Islet of Langerhans (tissue), 1 donor: ENCODE data around the gene VAV2.
"Not testable (repeated sequence)": the region's sequence is repeated elsewhere in the genome, so short reads cannot be mapped to it uniquely, and the experiment has no call there.

Source experiments
- FAIRE-seq: peaks from one replicate; lab custom pipeline; 2011; peaks lifted over from hg19 to GRCh38; lab: Jason Lieb, UNC

The VAV2 gene

DNA sequence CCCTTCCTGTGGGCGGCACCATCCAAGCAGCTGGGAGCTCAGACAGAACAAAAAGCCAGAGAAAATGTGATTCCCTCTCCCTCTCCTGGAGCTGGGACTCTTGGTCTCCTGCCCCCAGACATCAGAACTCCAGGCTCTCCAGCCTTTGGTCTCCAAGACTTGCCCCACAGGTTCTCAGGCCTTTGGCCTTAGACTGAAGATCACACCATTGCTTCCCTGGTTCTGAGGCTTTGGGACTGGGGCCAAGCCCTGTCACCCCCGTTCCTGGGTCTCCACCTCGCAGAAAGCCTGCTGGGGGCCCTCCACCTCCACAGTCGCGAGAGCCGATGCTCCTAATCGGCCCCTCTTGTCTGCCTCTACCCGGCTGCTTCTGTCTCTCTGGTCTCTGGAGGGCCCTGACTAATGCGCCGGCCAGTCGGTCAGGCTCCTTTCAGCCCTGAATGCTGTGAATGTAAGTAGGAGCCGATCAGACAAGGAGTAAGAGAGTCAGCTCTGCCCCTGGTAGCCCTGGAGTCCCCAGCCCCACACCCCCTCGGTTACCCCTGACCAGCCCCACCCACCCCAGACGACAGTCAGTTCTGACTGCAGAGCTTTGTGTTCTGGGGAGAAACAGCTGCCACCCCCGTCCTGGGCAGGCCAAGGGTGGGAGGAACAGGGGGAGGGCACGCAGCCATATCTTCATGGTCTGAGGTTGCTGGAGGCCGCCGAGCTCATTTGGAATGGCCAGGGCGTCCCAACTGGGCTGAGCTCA, 57.5 kb downstream of the VAV2 start:
- FAIRE-seq: no peak

DNA sequence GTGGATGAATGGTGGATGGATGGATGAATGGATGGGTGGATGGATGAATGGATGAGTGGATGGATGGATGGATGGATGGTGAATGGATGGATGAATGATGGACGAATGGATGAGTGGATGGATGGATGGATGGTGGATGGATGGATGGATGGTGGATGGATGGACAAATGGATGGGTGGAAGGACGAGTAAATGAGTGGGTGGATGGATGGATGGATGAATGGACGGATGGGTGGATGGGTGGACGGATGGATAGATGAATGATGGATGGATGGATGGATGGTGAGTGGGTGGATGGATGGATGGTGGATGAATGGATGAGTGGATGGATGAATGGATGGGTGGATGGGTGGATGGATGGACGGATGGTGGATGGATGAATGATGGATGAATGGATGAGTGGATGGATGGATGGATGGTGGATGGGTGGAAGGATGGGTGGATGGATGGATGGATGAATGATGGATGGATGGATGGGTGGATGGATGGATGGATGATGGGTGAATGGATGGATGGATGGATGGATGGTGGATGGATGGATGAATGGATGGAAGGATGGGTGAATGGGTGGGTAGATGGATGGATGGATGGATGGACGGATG, 58.6 kb downstream of the VAV2 start:
- no peak for FAIRE-seq

DNA sequence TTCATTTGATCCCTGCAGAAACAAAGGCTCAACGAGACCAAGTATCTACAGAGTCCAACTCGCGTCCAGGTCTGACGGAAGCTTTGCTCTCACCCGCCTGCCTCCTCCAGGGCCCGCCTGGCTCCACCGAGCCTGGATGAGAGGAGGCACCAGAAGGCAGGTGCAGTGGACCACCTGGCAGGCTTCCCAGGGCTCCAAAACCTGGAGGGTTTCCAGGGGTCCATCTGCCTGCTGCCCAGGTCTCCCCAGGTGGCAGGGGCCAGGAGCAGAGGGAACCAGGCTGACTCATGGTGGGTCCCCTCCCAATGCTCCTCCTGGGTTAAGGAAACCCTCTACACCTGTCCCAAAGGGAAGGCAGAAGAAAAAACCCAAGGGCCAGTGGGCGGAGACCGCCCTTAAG, 59.5 kb downstream of the VAV2 start:
- no peak for FAIRE-seq

DNA sequence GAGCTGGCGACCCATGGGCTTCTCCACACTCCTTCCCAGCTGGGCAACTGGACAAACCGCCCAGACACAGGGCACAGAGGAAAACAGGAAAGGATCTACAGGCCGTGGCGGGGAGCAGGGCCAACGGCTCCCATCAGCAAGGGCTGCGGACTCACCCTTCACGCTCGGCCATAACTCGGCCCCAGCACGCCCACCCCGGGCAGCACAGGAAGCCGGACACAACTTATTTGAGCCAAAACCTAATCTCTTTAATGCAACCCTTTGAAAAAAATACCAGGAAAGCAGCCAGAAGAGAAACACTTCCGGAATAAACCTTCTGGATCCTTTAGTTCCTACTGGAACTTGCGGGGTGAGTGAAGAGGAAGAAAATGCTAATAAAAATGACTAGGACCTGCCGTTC, 59.9 kb downstream of the VAV2 start:
- FAIRE-seq: no peak

DNA sequence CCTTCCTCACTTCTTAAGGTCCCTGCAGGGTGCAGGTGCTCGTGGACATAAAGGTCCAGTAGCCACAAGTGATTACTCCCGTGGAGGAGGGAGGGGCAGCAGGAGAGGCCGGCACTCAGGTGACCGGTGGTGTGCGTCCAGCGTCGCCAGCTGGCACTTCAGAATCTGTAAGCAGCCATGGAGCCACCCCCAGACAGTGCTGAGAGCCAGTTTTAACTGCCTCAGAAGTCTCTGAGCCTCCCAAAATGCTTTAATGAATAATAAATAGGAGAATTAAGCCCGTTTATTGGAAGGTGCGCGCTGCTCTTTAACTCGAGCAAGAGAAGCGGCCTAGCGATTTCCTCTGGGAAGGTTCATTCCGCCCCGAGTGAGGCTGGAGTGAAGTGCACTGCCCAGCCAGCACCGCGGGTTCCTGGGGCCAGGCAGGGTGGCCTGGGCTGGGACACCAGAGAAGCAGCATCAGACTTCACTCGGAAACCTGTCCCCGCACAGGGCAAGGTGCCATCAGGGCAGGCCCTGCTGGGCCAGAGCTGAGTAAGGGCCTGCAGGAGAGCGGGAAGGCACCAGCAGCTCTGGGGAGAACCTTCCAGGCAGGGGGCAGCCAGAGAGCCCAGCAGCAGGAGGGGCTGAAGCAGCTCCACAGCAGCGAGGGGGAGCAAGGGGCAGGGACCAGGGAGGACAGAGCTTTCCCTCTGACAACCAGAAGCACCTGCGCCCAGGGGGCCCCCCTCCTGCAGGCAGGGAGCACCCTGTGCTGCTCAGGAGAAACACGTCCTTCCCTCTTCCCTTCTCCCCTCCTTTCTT, 61.2 kb downstream of the VAV2 start:
- no peak for FAIRE-seq

DNA sequence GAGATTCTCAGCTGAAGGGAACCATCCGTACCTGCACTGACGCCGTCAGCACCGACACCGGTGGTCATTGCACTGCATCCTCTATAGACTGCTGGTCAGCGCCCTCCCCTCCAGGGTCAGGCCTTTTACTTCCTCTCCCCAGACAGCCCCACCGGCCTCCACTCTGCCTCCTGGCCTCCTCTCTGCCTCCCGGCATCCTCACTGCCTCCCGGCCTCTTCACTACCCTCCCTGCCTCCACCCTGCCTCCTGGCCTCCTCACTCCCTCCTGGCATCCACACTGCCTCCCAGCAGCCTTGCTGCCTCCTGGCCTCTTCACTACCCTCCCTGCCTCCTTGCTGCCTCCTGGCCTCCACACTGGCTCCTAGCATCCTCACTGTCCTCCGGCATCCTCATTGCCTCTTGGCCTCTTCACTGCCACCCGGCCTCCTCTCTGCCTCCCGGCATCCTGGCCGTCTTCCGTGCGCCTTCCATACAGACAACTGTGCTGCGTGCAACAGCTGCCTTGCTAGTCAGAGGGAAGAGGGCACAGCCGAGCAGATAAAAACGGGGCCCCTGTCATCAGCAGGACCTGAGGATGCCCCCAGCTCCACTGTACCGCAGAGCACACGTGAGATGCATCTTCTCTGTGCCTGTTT, 62.0 kb downstream of the VAV2 start:
- FAIRE-seq: no peak

DNA sequence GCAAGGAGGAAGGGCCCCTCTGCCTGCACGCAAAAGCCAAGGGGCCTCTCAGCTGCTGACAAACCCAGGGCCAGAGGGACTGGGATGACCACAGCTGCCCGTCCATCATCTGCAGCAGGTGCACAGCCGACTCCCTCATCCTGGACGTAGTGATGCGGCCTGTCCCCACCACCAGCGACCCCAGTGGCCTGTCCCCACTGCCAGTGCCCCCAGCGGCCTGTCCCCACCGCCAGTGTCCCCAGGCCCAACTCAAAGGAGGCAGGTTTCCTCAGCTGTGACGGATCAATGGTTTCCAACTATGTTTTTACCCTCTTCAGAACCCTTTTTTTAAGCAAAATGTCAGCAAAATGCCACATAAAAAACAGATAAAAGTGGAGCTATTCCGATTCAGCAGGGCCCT, 62.5 kb downstream of the VAV2 start:
- FAIRE-seq: no peak

DNA sequence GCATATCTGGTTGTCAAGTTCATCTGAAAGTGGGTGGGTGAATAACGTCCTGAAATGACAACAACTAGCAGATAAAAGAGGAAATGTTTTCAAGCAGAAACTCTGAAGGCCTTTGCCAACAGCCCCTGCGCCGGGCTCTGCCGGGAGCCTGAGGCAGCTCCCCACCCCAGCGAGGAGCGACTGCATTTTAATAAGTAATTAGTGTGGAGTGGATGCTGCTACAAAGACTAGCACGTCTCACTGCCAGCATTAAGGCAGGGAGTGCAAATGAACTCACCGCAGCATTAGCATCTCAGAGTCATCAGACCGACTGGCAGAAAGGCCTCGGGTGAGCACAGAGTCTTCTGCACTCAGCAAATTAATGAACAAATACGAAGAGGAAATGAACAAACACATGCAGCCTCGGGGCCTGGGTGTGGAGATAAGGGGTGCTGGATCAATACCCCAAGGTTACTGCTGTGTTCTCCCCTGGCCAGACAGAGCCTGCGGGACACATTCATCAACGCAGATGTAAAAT, 63.8 kb downstream of the VAV2 start:
- peak; percentile 91 for FAIRE-seq

DNA sequence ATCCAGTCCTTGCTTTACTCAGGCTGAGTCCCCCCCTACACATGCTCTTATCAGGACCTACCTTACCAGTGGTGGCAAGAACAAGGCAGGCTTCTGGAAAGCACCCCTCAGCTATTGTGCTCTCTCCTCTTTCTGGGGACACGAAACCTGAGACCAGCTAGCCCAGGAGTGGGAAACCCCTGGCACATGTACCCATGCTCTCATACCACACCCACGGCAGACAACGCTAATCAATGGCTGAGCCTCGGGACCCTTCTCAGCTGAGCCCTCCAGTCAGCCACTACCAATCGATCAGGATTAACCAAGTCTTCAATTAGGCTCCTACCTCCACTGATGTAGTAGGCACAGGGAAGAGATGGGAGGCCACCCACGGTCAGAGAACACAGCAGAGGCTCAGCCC, 65.1 kb downstream of the VAV2 start:
- FAIRE-seq: no peak

DNA sequence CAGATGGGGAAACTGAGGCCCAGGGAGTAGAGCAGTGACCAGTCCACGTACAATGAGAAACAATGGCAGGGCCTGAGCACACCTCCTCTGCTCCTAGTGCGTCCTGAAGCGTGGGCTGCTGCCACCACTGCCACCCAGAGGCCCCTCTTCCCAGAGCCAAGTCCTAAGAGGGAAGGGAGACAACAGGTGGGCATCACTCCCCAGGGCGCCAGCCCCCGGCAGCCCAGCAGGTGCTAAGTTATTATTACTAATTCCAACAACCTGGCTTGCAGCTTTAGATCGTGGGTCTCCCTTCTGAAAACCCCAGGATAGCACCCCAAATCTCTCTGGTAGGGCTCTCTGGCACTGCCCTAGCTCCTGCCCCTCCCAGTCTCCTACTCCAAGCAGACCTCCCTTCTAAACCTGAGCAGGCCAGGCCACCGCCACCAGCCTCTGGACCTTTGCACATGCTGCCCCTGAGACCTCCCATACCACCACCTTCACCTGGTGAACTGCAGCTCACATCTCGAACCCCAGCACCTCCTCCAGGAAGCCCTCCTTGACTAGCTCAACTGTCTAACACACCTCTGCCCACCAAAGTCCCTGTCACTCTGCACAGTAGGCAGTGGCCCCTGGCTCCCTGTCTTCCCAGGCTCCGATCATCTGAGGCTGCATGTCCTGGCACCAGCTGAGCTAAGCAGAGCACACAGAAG, 65.8 kb downstream of the VAV2 start:
- FAIRE-seq: no peak

DNA sequence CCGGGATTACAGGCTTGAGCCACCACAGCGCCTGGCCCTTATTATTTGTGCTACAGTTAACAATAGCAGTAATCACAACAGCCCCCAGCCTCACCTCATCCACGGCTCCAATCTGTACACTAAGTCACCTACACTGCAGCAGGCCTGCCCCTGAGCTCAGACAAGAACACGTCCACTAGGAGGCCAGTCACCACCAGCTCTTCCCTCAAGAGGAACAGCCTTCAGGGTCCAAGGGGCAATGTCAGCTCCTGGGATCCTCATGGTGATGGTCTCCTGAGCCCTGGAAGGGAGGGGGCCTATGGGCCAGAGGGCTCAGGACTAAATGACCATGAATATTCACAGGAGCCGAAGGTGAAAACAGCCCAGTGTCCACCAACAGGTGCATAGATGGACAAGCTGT, 67.7 kb downstream of the VAV2 start:
- no peak for FAIRE-seq

DNA sequence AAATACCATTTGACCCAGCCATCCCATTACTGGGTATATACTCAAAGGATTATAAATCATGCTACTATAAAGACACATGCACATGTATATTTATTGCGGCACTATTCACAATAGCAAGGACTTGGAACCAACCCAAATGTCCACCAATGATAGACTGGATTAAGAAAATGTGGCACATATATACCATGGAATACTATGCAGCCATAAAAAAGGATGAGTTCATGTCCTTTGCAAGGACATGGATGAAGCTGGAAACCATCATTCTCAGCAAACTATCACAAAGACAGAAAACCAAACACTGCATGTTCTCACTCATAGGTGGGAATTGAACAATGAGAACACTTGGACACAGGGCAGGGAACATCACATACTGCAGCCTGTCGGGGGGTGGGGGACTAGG, 68.5 kb downstream of the VAV2 start:
- not testable (repeated sequence) for FAIRE-seq

DNA sequence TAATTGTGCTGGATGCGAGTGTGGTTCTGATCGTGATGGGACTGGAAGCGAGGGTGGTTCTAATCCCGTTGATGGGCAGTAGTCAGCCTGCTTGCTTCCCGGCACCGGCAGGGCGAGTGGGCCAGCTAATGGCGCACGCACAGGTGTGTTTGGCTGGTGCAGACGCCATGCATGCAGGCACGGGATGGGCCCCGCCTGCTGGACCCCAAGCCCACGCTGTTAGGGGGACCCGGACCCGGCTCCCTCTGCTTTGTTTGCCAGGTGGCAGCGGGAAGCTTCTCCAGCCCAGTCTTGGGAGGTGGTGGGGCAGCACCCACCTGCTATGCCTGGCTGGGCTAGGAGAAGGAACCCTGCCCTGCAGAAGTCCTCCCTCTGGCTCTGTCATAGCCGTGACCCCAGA, 70.3 kb downstream of the VAV2 start:
- FAIRE-seq: no peak

DNA sequence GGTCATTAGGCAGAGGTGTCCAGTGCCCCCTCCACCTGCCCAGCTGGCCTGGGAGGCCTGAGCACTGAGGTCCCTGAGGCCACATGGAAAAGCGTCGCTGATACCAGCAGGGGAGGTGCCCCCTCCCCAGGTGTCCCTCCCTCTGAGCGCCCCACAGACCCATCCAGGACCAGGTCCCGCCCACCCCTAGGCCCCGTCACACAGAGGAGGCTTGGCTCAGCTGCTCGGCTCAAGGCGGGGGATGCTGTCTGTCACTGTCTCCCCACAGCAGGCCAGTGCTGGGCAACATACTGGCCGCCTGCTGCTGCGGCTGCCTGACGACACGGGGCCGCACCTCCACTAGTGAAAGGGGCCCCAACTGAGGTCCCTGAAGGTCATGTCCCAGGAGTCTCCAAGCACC, 71.7 kb downstream of the VAV2 start:
- no peak for FAIRE-seq

DNA sequence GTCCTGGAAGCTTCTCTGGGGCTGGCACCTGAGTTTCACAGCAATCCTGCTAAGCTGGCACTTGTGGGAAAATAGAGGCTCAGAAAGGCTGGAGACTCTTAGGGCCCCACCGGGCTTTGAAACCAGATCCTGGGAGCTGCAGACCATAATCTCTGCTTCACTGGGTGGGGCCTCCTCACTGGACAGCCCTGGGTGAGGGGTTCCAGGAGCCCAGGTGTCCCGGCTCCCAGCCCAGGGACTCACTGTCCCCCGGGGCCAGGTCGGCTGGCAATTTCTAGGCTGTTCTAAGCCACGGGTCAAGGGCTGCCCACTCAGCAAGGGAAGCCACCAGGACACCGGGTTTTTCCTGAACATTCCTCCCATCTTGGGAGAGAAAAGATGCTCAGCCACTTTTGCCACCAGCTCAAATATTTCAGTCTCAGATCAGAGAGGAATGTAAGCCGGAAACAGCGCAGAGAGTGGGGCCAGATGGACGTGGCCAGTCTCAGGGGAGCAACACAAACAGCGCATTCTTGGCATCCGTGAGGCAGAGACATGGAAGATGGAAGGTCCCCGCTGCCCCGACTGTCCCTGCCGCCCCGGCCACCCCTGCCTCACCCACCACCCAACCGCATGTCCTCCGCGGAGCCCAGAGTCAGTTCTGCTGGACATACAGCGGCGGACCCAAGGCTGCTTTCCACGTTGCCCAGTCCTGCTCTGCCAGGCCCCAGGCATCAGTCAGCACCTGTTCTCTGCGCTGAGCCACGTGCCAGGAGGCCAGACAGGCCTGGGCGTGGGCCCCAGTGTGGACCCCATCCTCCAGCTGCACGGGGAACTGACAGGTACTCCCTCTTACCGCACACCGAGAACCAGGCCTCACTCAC, 72.6 kb downstream of the VAV2 start:
- FAIRE-seq: no peak

DNA sequence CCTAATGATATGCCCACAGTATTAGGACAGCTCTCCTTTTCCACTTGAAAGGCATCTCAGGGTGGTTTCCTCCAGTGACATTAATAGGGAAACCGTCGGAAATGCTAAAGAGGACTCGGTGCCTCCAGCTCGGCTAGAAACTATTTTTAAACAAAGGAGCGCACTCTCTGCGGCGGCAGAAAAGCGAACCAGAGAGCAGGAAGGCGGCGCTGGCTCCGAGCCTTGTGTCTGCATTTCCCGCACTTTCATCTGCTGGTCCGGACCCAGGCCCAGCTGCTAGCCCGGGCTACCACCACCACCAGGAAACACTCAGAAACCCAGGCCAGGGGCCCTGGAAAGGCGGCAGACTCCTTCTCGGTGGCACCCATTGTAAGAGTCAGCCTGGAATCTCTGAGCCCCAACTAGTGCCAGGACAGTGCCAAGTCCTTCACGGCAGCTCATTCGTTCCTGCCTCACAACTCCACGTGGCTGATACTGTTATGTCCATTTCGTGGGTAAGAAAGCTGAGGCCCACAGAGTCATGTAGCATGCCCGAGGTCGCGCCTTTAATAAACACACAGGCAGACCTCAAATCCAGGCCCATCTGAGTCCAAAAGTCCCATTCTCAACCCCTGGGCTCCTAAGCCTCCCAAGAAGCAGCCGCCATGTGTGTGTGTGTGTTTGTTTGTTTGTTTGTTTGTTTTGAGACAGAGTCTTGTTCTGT, 73.9 kb downstream of the VAV2 start:
- no peak for FAIRE-seq

DNA sequence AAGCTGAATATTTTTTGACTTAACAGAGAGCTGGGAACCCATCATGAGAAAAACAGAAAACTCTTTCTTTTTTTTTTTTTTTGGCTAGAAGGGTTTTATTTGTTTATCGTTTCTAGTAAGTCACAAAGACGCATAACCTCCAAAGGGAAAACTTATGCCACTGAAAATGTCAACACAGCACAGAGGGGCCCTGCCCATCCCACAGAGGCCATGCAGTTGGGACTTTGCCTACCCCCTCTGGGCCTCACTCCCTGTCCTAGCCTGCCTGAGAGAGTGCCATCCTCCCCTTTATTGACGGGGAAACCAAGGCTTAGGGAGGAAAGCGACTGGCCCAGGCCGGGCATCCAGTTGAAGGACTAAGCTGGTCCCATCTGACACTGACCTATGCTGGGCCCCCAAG, 74.7 kb downstream of the VAV2 start:
- no peak for FAIRE-seq

DNA sequence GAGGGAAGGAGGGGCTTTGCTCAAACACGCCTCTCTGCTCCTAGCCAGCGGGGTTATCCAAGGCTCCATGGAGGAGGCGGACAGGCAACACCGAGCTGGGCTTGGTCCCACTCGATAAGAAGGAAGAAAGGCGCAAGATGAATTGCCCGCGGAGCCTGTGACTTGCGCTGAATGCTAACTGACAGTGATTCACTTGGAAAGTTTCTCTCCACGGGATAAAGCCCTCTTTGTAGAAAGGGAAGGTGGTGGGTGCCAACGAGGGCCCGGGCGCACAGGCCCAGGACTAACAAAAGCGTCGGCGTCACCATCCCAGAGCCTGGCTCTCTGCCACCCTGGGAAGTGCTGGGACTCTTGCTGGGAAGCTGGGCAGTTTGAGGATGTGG, 76.0 kb downstream of the VAV2 start:
- no peak for FAIRE-seq

DNA sequence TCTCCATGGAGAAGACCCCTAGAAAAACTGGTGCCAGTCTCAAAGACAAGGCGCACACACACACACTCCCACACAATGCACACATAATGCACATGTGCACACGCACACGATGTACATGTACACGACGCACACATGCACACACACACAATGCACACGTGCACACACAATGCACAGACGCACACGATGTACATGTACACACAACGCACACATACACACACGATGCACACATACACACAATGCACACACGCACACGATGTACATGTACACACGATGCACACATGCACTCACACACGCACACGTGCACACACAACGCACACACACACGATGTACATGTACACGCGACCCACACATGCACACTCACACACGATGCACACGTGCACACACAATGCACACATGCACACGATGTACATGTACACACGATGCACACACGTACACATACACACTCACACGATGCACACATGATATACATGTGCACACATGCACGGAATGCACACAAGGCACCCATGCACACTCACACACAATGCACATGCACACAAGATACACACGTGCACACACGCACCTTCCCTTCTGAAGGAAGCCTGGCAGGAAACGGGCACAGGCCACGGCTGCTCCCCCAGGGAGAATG, 76.5 kb downstream of the VAV2 start:
- FAIRE-seq: no peak
